Measurements from ENCODE around the gene ZFHX3.

- TF ChIP-seq, protein P1, sequence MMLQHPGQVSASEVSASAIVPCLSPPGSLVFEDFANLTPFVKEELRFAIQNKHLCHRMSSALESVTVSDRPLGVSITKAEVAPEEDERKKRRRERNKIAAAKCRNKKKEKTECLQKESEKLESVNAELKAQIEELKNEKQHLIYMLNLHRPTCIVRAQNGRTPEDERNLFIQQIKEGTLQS (IDR thresholded peaks at IDR 0.05; ENCODE audit: insufficient read depth, low read depth, low read length), result no peak
- TF ChIP-seq, protein P2, sequence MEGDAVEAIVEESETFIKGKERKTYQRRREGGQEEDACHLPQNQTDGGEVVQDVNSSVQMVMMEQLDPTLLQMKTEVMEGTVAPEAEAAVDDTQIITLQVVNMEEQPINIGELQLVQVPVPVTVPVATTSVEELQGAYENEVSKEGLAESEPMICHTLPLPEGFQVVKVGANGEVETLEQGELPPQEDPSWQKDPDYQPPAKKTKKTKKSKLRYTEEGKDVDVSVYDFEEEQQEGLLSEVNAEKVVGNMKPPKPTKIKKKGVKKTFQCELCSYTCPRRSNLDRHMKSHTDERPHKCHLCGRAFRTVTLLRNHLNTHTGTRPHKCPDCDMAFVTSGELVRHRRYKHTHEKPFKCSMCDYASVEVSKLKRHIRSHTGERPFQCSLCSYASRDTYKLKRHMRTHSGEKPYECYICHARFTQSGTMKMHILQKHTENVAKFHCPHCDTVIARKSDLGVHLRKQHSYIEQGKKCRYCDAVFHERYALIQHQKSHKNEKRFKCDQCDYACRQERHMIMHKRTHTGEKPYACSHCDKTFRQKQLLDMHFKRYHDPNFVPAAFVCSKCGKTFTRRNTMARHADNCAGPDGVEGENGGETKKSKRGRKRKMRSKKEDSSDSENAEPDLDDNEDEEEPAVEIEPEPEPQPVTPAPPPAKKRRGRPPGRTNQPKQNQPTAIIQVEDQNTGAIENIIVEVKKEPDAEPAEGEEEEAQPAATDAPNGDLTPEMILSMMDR (IDR thresholded peaks at IDR 0.05; ENCODE audit: control extremely low read depth in 1 of 3, insufficient read depth in 1 of 3, low read depth in 1 of 3, low read length in 3 of 3), result no peak
- TF ChIP-seq EP300 (IDR thresholded peaks at IDR 0.05; ENCODE audit: borderline replicate concordance in 1 of 2, low read depth in 2 of 2, low read length in 2 of 2) (no peak), CHD1 (IDR thresholded peaks at IDR 0.05; ENCODE audit: low read depth, low read length) (no peak), EGR1 (IDR thresholded peaks at IDR 0.05; ENCODE audit: borderline replicate concordance, low read depth, low read length) (no peak), POLR2A (IDR thresholded peaks at IDR 0.05; ENCODE audit: control extremely low read depth in 1 of 2, low read depth in 2 of 2, low read length in 2 of 2) (no peak), EZH2 (IDR thresholded peaks at IDR 0.05; ENCODE audit: low read depth, low read length, severe bottlenecking) (no peak), RFX5 (IDR thresholded peaks at IDR 0.05; ENCODE audit: borderline replicate concordance, low read depth, low read length) (no peak), SP2 (IDR thresholded peaks at IDR 0.05; ENCODE audit: low read length) (no peak)
These were observed 298.8 kb downstream of the ZFHX3 start for GRCh38 chr16:72749091-72749490.
